Measurements from ENCODE around the gene BARHL1.

The BARHL1 gene

DNA sequence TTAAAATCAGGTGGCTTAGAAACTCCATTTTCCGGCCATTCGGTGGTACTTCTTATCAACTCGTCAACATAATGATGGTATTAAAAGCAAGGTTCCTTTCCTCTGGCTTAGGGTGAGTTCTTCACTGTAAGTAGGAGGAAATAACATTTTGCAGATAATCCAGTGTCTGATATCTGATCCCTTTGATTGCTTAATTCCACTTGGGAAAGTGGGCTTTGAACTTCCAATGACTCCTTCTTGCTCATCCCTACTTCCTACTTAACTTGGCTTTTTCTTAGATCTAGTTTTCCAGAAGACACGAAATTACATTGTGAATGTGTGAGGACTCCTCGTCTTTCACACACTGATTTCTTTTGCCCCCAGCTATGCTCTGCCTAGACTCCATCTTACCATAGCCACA is 55.8 kb downstream of the BARHL1 start:
- TF ChIP-seq, protein P1, sequence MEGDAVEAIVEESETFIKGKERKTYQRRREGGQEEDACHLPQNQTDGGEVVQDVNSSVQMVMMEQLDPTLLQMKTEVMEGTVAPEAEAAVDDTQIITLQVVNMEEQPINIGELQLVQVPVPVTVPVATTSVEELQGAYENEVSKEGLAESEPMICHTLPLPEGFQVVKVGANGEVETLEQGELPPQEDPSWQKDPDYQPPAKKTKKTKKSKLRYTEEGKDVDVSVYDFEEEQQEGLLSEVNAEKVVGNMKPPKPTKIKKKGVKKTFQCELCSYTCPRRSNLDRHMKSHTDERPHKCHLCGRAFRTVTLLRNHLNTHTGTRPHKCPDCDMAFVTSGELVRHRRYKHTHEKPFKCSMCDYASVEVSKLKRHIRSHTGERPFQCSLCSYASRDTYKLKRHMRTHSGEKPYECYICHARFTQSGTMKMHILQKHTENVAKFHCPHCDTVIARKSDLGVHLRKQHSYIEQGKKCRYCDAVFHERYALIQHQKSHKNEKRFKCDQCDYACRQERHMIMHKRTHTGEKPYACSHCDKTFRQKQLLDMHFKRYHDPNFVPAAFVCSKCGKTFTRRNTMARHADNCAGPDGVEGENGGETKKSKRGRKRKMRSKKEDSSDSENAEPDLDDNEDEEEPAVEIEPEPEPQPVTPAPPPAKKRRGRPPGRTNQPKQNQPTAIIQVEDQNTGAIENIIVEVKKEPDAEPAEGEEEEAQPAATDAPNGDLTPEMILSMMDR (conservative IDR thresholded peaks at IDR 0.05; ENCODE audit: control insufficient read depth, insufficient read depth, low read depth, low read length), result no peak

DNA sequence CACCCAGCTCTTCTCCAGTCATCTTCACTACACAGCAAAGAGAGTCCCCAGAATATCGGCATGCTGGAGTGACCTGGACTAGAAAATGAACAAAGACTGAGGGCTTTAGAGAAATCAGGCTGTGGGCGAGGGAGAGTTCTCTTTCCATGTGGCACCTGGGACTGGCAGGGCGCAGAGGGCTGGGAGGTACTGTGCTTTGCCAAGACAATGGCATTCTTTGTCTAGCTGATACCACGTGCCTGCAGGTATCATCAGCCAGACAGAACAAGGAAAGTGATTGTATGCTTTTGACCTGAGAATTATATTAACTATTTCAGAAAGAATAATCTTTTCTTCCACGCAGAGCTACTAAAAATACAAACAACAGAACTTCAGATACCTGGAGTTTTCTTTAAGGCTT is 56.9 kb downstream of the BARHL1 start:
- no peak for DNase-seq (ENCODE audit: low read depth)
- TF ChIP-seq, protein P1 (conservative IDR thresholded peaks at IDR 0.05; ENCODE audit: control insufficient read depth, insufficient read depth, low read depth, low read length), result no peak
- no peak overlapping the region for H3K4me3 ChIP-seq (ENCODE audit: control insufficient read depth, low read depth, low read length)

More for the DNA sequence above, 55.8 kb downstream of the BARHL1 start:
- no peak overlapping the region for H3K4me3 ChIP-seq (ENCODE audit: control insufficient read depth, low read depth, low read length)
- DNase-seq (ENCODE audit: low read depth), result peak; percentile 87

Measured in fibroblast of mammary gland (primary cell).